Prostate gland (tissue), 2 donors: ENCODE results near the gene MAGEA9. TPM values are rescaled to one million over a fixed set of nuclear protein-coding genes. Genes with fewer than 3 reads are reported as not detected.

Source experiments
- DNase-seq: peaks from one replicate; pipeline ENCODE4 v3.0.0-alpha.2; 2019; ENCODE audit warnings: low spot score
- H3K27ac ChIP-seq, 2 donors: fragments of 200-600 bp; sonication (generic); 2 replicates each; pipeline ENCODE4 v1.5.1; 2017 to 2019
- H3K27me3 ChIP-seq: fragments of 200-600 bp; sonication (generic); replicated peaks from 2 replicates; pipeline ENCODE4 v1.5.1; 2019; ENCODE audit not compliant: insufficient read depth
- H3K36me3 ChIP-seq, 2 donors: fragments of 200-600 bp; sonication (generic); 1 replicate in 1 of 2; 2 replicates in 1 of 2; pipeline versions ENCODE4 v1.5.1 to v1.8.1; 2017 to 2019
- H3K4me1 ChIP-seq: fragments of 200-600 bp; sonication (generic); replicated peaks from 2 replicates; pipeline ENCODE4 v1.5.1; 2019
- H3K4me3 ChIP-seq, 2 donors: fragments of 200-600 bp; sonication (generic); 2 replicates each; pipeline ENCODE4 v1.5.1; 2017 to 2019
- H3K9me3 ChIP-seq: fragments of 200-600 bp; sonication (generic); 2 replicates; pipeline ENCODE4 v1.5.1; 2017
- POLR2A ChIP-seq: fragments of 450-650 bp; IDR thresholded peaks from one replicate; pipeline ENCODE4 v1.6.1; 2016; ENCODE audit warnings: antibody characterized with exemption, mild to moderate bottlenecking
- POLR2AphosphoS5 ChIP-seq: sonication (generic); formaldehyde crosslinking; IDR thresholded peaks from one replicate; pipeline ENCODE4 v1.6.1; 2017; ENCODE audit warnings: antibody characterized with exemption
- WGBS: methylation state at CpG from one replicate; pipeline ENCODE4 v1.1.5; 2018; 5-methylcytosine and 5-hydroxymethylcytosine counted together
- intact Hi-C: fragments of 100-400 bp; cut with DNase I; formaldehyde crosslinking; loops from one replicate; pipeline ENCODE4 v1.14.2; 2022
- total RNA-seq, 2 donors: library from RNA; depleted of rRNA; stranded (reverse); fragments of >200 nt; gene quantifications; one replicate each; pipeline ENCODE4 v1.1.0, GENCODE V29; 2016
- TF ChIP-seq, protein P1 (sequence below), 4 experiments: fragments of 200-600 bp in 2 of 4; fragments of 450-650 bp in 2 of 4; sonication (generic) in 2 of 4; IDR thresholded peaks; 1 replicate in 3 of 4; 2 replicates in 1 of 4; pipeline ENCODE4 v1.5.1; 2016 to 2019; ENCODE audit warnings: antibody characterized with exemption in 4 of 4, mild to moderate bottlenecking in 2 of 4, moderate library complexity in 2 of 4

MAGEA9 gene
- total RNA-seq, 2 donors from 2014 or later, result not detected

DNA sequence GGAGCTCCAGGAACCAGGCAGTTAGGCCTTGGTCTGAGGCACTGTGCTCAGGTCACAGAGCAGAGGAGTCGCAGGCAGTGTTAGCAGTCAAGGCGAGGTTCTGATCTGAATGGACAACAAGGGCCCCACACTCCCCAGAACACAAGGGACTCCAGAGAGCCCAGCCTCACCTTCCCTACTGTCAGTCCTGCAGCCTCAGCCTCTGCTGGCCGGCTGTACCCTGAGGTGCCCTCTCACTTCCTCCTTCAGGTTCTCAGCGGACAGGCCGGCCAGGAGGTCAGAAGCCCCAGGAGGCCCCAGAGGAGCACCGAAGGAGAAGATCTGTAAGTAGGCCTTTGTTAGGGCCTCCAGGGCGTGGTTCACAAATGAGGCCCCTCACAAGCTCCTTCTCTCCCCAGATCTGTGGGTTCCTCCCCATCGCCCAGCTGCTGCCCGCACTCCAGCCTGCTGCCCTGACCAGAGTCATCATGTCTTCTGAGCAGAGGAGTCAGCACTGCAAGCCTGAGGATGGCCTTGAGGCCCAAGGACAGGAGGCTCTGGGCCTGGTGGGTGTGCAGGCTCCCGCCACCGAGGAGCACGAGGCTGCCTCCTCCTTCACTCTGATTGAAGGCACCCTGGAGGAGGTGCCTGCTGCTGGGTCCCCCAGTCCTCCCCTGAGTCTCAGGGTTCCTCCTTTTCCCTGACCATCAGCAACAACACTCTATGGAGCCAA, 26.2 kb downstream of the MAGEA9 start:
- H3K27ac ChIP-seq, result no peak overlapping the region
- H3K36me3 ChIP-seq, result no peaks in the 10 kb centered on the region
- WGBS, result 92% methylated on average over 10 of the region's 12 CpGs
- H3K27me3 ChIP-seq, result no peaks in the 10 kb centered on the region
- H3K9me3 ChIP-seq, result no peaks in the 10 kb centered on the region
- DNase-seq, result no peak
- H3K4me1 ChIP-seq, result no peaks in the 10 kb centered on the region
- TF ChIP-seq, protein P1, sequence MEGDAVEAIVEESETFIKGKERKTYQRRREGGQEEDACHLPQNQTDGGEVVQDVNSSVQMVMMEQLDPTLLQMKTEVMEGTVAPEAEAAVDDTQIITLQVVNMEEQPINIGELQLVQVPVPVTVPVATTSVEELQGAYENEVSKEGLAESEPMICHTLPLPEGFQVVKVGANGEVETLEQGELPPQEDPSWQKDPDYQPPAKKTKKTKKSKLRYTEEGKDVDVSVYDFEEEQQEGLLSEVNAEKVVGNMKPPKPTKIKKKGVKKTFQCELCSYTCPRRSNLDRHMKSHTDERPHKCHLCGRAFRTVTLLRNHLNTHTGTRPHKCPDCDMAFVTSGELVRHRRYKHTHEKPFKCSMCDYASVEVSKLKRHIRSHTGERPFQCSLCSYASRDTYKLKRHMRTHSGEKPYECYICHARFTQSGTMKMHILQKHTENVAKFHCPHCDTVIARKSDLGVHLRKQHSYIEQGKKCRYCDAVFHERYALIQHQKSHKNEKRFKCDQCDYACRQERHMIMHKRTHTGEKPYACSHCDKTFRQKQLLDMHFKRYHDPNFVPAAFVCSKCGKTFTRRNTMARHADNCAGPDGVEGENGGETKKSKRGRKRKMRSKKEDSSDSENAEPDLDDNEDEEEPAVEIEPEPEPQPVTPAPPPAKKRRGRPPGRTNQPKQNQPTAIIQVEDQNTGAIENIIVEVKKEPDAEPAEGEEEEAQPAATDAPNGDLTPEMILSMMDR (IDR thresholded peaks at IDR 0.05), result no peak
- TF ChIP-seq POLR2AphosphoS5 (no peak), POLR2A (no peak)
- intact Hi-C loops, result no loop called here
- H3K4me3 ChIP-seq, result no peak overlapping the region

DNA sequence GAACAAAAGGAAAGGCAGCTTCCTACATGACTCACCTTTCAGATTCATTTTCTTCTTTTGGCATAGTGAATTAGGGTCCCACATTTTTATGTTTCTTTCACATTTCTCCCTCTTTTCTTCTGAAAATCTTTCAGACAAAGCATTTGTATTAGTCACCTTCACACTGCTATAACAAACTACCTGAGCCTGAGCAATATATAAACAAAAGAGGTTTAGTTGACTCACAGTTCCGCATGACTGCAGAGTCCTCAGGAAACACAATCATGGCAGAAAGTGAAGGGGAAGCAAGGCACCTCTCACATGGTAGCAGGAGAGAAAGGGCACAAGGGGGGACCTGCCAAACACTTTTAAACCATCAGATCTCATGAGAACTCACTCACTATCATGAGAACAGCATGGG, 36.9 kb downstream of the MAGEA9 start:
- Histone ChIP-seq H3K36me3 (no peaks in the 10 kb centered on the region), H3K9me3 (no peaks in the 10 kb centered on the region), H3K4me1 (no peaks in the 10 kb centered on the region), H3K27ac (no peak overlapping the region), H3K4me3 (no peak overlapping the region), H3K27me3 (no peaks in the 10 kb centered on the region)
- WGBS, result 64% methylated on average over 1 of the region's 1 CpG
- intact Hi-C loops, result no loop called here
- no peak for DNase-seq
- TF ChIP-seq, protein P1 (IDR thresholded peaks at IDR 0.05), result no peak
- TF ChIP-seq POLR2AphosphoS5, result no peak
- TF ChIP-seq POLR2A, result no peak

DNA sequence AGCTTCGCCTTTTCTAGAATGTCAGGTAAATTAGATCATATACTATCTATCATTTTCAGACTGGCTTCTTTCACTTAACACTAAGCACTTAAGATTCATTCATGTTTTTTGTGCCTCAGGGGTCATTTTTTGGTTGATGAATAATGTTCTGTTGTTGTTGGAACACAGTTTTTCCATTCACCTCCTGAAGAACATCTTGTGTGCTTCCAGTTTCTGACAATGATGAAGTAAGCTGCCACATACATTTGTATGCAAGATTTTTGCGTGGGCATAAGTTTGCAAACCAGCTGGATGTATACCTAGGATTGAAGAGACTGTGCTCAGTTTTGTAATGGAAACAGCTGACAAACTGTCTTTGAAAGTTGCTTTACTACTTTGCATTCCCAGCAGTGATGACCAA, 37.6 kb downstream of the MAGEA9 start:
- DNase-seq, result no peak
- no peak overlapping the region for H3K4me3 ChIP-seq
- no peak overlapping the region for H3K27ac ChIP-seq
- no peaks in the 10 kb centered on the region for H3K9me3 ChIP-seq
- TF ChIP-seq, protein P1 (IDR thresholded peaks at IDR 0.05), result no peak
- H3K4me1 ChIP-seq, result no peaks in the 10 kb centered on the region
- no peaks in the 10 kb centered on the region for H3K27me3 ChIP-seq
- intact Hi-C loops, result no loop called here
- H3K36me3 ChIP-seq, result no peaks in the 10 kb centered on the region
- 70% methylated on average over 2 of the region's 2 CpGs for WGBS

DNA sequence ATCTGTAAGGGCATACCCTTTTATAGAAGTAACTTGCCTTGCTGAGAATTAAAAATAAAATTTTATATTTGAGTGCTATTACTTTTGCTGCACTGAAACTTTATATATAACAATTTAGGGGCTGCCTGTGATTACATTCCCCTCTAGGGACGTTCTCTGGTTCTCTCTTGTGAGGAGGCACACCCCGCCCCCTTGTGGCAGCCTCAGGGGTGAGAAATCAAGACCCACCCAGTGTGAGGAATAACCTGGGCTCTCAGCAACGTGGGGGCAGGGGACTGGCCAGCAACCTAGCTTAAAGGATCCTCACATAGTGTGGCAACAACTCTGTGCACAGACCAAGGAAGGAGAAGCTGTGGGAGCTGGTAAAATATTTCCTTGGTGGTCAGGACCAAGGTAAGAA, 43.7 kb downstream of the MAGEA9 start:
- Histone ChIP-seq H3K27ac (no peak overlapping the region), H3K36me3 (no peaks in the 10 kb centered on the region), H3K27me3 (no peaks in the 10 kb centered on the region), H3K4me1 (no peaks in the 10 kb centered on the region), H3K4me3 (no peak overlapping the region), H3K9me3 (no peaks in the 10 kb centered on the region)
- TF ChIP-seq, protein P1 (IDR thresholded peaks at IDR 0.05), result no peak
- TF ChIP-seq POLR2AphosphoS5, result no peak
- intact Hi-C loops, result no loop called here
- WGBS, result 12% methylated on average over 3 of the region's 3 CpGs
- no peak for DNase-seq

DNA sequence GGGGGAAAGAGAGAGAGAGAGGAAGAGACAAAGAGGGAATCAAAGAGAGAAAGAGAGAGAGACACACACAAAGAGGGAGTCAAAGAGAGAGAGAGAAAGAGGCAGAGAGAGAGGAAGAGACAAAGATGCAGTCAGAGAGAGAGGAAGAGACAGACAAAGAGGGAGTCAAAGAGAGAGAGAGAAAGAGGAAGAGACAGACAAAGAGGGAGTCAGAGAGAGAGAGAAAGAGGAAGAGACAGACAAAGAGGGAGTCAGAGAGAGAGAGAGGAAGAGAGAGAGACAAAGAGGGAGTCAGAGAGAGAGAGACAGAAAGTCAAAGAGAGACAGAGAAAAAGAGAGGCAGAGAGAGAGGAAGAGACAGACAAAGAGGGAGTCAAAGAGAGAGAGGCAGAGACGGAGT, 45.5 kb downstream of the MAGEA9 start:
- TF ChIP-seq, protein P1 (IDR thresholded peaks at IDR 0.05), result no peak
- no peak for TF ChIP-seq POLR2AphosphoS5
- TF ChIP-seq POLR2A, result no peak
- DNase-seq, result no peak
- H3K4me3 ChIP-seq, result no peak overlapping the region
- H3K9me3 ChIP-seq, result no peaks in the 10 kb centered on the region
- intact Hi-C loops, result no loop called here
- 93% methylated on average over 1 of the region's 1 CpG for WGBS
- H3K4me1 ChIP-seq, result no peaks in the 10 kb centered on the region
- H3K36me3 ChIP-seq, result no peaks in the 10 kb centered on the region
- no peak overlapping the region for H3K27ac ChIP-seq
- H3K27me3 ChIP-seq, result no peaks in the 10 kb centered on the region
